Mesothelial cell of epicardium (in vitro differentiated cells): Measurements from ENCODE around the gene SERPINB2. TPM values are rescaled to one million over a fixed set of nuclear protein-coding genes. Genes with fewer than 3 reads are reported as not detected.

Source experiments
- DNase-seq, 2 experiments: peaks; one replicate each; pipeline ENCODE4 v3.0.0; 2021; ENCODE audit warnings: low spot score in 2 of 2; ENCODE audit not compliant: unreplicated experiment in 2 of 2
- H3K27ac Mint-ChIP-seq: 2 replicates; pipeline ENCODE4 v1.8.0; 2021; ENCODE audit warnings: mixed read lengths
- H3K27me3 Mint-ChIP-seq: 2 replicates; pipeline ENCODE4 v1.8.0; 2021; ENCODE audit warnings: low read depth, mixed read lengths
- H3K36me3 Mint-ChIP-seq: 2 replicates; pipeline ENCODE4 v1.8.0; 2021; ENCODE audit warnings: mixed read lengths
- H3K4me1 Mint-ChIP-seq: 2 replicates; pipeline ENCODE4 v1.8.0; 2021; ENCODE audit warnings: mixed read lengths
- H3K4me3 Mint-ChIP-seq: 2 replicates; pipeline ENCODE4 v1.8.0; 2021; ENCODE audit warnings: mild to moderate bottlenecking, moderate library complexity, mixed read lengths
- H3K9me3 Mint-ChIP-seq: 2 replicates; pipeline ENCODE4 v1.8.0; 2021; ENCODE audit warnings: mixed read lengths
- CTCF ChIP-seq: fragments of 200-600 bp; sonication (generic); IDR thresholded peaks from one replicate; pipeline ENCODE4 v1.5.0; 2021; ENCODE audit warnings: antibody characterized with exemption; ENCODE audit not compliant: unreplicated experiment
- total RNA-seq: library from RNA; stranded (reverse); gene quantifications from 3 replicates; pipeline ENCODE4 v1.2.1, GENCODE V29; 2021

SERPINB2 gene
- 1.00 to 1.4 TPM (median 1.2 TPM) in 3 replicates for total RNA-seq

- H3K27me3 Mint-ChIP-seq: peaks cover 6% of the 10 kb centered on the region
- H3K9me3 Mint-ChIP-seq: no peaks in the 10 kb centered on the region
- DNase-seq: no peak
- H3K4me1 Mint-ChIP-seq: peaks cover 4% of the 10 kb centered on the region
- no peaks in the 10 kb centered on the region for H3K36me3 Mint-ChIP-seq
- H3K4me3 Mint-ChIP-seq: no peak within 1 kb of the TSS
- no peak for TF ChIP-seq CTCF
- no peak within 1 kb of the TSS for H3K27ac Mint-ChIP-seq
Measured at GRCh38 chr18:63887424-63887823, at the start of gene SERPINB2. Gene SERPINB2 (plus strand): TSS chr18:63887705. CDS start chr18:63891445, 3,740 bp downstream.

GRCh38 chr18:63843008-63843407 is 44.5 kb upstream of the SERPINB2 start:
- H3K27me3 Mint-ChIP-seq: peaks cover 19% of the 10 kb centered on the region
- TF ChIP-seq CTCF: no peak
- H3K4me1 Mint-ChIP-seq: no peaks in the 10 kb centered on the region
- H3K27ac Mint-ChIP-seq: no peak overlapping the region
- H3K9me3 Mint-ChIP-seq: no peaks in the 10 kb centered on the region
- no peaks in the 10 kb centered on the region for H3K36me3 Mint-ChIP-seq
- no peak overlapping the region for H3K4me3 Mint-ChIP-seq
- no peak for DNase-seq

- DNase-seq: no peak
- H3K27me3 Mint-ChIP-seq: peaks cover 19% of the 10 kb centered on the region
- no peaks in the 10 kb centered on the region for H3K9me3 Mint-ChIP-seq
- no peaks in the 10 kb centered on the region for H3K36me3 Mint-ChIP-seq
- no peak overlapping the region for H3K4me3 Mint-ChIP-seq
- no peaks in the 10 kb centered on the region for H3K4me1 Mint-ChIP-seq
- no peak overlapping the region for H3K27ac Mint-ChIP-seq
- TF ChIP-seq CTCF: peak; percentile 46
Measured at GRCh38 chr18:63844254-63844653, 43.3 kb upstream of the SERPINB2 start.

GRCh38 chr18:63848159-63848558 is 39.3 kb upstream of the SERPINB2 start:
- peak; percentile 45 for TF ChIP-seq CTCF
- peaks cover 9% of the 10 kb centered on the region for H3K27me3 Mint-ChIP-seq
- H3K4me1 Mint-ChIP-seq: no peaks in the 10 kb centered on the region
- H3K9me3 Mint-ChIP-seq: no peaks in the 10 kb centered on the region
- H3K4me3 Mint-ChIP-seq: no peak overlapping the region
- H3K27ac Mint-ChIP-seq: no peak overlapping the region
- DNase-seq: no peak
- no peaks in the 10 kb centered on the region for H3K36me3 Mint-ChIP-seq

- no peaks in the 10 kb centered on the region for H3K36me3 Mint-ChIP-seq
- H3K27ac Mint-ChIP-seq: no peak overlapping the region
- H3K27me3 Mint-ChIP-seq: peaks cover 6% of the 10 kb centered on the region
- no peak overlapping the region for H3K4me3 Mint-ChIP-seq
- H3K9me3 Mint-ChIP-seq: peaks cover 10% of the 10 kb centered on the region
- no peak for DNase-seq
- no peaks in the 10 kb centered on the region for H3K4me1 Mint-ChIP-seq
- TF ChIP-seq CTCF: no peak
Measured at GRCh38 chr18:63850020-63850419, 37.5 kb upstream of the SERPINB2 start.

- H3K9me3 Mint-ChIP-seq: peaks cover 11% of the 10 kb centered on the region
- no peak for TF ChIP-seq CTCF
- peaks cover 6% of the 10 kb centered on the region for H3K27me3 Mint-ChIP-seq
- H3K4me3 Mint-ChIP-seq: no peak overlapping the region
- H3K27ac Mint-ChIP-seq: no peak overlapping the region
- no peak for DNase-seq
- no peaks in the 10 kb centered on the region for H3K36me3 Mint-ChIP-seq
- H3K4me1 Mint-ChIP-seq: no peaks in the 10 kb centered on the region
Measured at GRCh38 chr18:63850636-63851035, 36.9 kb upstream of the SERPINB2 start.
